ENCODE data around the gene ASZ1. TPM values are rescaled to one million over a fixed set of nuclear protein-coding genes. Genes with fewer than 3 reads are reported as not detected.

Gene ASZ1
- total RNA-seq, 2 experiments from 2014 or later, result not detected

DNA sequence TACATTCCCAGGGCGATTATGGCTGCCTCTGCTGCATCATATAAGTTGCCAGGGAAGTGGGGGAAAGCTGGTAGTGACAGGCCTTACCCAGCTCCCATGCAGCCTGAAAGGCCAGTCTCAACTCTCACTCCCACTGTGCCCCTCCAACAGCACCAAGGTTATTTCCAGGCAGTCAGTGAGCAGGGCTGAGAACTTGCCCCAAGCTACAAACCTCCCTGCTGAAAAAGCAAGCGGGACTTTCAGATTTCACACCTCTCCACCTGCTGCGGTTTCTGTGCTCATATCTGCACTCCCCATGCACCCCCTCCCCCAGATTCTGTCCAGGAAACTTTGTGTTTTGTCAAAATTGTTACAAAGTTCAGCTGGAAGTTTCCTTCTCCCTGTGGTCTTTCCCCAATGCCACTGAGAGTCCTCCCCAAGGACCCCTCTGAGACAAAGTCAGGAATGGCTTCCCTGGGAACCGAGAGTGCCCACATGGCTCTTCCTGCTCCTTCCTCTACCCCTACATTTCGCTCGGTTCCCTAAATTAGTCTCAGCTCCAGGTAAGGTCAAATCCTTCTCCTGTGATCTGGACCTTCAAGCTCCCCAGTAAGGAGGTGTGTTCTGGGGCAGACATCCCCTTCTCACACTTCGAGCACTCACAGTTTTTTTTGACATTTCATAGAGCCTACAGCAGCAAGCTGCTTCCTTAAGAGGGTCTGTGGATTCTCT, 79.2 kb downstream of the ASZ1 start:
- no peaks in the 10 kb centered on the region for H3K9me3 Mint-ChIP-seq
- H3K4me3 Mint-ChIP-seq, result no peak overlapping the region
- no peak for DNase-seq
- POLR2A ChIA-PET, result no interaction called here
- no peak overlapping the region for H3K27ac Mint-ChIP-seq
- H3K36me3 Mint-ChIP-seq (ENCODE audit: low read depth), result no peaks in the 10 kb centered on the region
- H3K27me3 Mint-ChIP-seq, result no peaks in the 10 kb centered on the region
- H3K4me1 Mint-ChIP-seq, result no peaks in the 10 kb centered on the region
- CTCF ChIA-PET, result no interaction called here

DNA sequence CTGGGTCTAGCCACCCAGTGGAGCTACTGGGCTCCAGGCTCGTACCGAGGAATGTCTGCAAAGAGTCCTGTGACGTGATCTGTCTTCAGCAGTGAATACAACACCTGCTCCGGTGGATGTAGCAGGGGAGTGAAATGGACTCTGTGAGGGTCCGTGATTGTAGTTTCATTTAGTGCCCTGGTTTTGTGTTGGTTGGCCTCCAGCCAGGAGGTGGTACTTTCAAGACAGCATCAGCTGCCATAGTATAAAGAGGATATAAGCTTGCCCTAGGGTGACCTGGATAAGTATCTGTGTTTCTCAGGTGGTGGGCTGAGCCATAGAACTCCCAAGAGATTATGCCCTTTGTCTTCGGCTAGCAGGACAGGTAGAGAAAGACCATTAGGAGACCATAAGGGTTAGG, 79.8 kb downstream of the ASZ1 start:
- H3K36me3 Mint-ChIP-seq (ENCODE audit: low read depth), result no peaks in the 10 kb centered on the region
- H3K4me1 Mint-ChIP-seq, result no peaks in the 10 kb centered on the region
- H3K9me3 Mint-ChIP-seq, result no peaks in the 10 kb centered on the region
- no peak overlapping the region for H3K27ac Mint-ChIP-seq
- no peak overlapping the region for H3K4me3 Mint-ChIP-seq
- no peaks in the 10 kb centered on the region for H3K27me3 Mint-ChIP-seq
- CTCF ChIA-PET, result no interaction called here
- POLR2A ChIA-PET, result no interaction called here
- DNase-seq, result no peak

DNA sequence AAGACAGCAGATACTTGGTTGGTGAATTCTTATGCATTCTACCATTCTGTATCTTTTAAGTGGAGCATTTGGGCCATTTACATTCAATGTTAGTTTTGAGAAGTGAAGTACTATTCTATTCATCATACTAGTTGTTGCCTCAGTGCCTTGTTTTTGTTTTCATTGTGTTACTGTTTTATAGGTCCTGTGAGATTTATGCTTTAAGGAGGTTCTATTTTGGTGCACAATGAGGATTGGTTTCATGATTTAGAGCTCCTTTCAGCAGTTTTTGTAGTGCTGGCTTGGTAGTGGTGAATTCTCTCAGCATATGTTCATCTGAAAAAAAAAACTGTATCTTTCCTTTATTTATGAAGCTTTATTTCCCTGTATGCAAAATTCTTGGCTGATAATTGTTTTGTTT, 81.1 kb downstream of the ASZ1 start:
- Mint-ChIP-seq H3K4me1 (no peaks in the 10 kb centered on the region), H3K4me3 (no peak overlapping the region), H3K27ac (no peak overlapping the region), H3K36me3 (ENCODE audit: low read depth) (no peaks in the 10 kb centered on the region), H3K9me3 (no peaks in the 10 kb centered on the region), H3K27me3 (no peaks in the 10 kb centered on the region)
- DNase-seq, result no peak
- CTCF ChIA-PET, result no interaction called here
- POLR2A ChIA-PET, result no interaction called here

DNA sequence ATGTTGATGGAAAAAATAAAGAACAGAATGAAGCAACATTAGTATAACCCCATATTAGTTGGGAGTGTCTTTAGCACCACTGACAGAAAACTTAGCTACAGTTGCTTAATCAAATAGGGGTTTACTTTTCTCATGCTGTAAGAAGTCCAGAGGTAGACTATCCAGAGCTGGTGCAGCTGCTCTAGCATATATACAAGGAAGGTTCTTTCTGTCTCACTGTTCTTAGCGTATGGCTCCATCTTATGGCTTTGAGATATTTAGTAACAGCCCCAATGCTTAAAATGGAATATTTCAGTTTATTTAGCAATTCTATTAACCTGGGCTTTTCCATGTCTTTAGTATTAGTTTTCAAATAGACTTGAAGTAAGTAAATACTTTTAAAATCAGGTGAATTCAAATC, 89.3 kb downstream of the ASZ1 start:
- DNase-seq, result no peak
- H3K27ac Mint-ChIP-seq, result no peak overlapping the region
- POLR2A ChIA-PET, result no interaction called here
- no peak overlapping the region for H3K4me3 Mint-ChIP-seq
- no peaks in the 10 kb centered on the region for H3K4me1 Mint-ChIP-seq
- no peaks in the 10 kb centered on the region for H3K27me3 Mint-ChIP-seq
- H3K9me3 Mint-ChIP-seq, result no peaks in the 10 kb centered on the region
- H3K36me3 Mint-ChIP-seq (ENCODE audit: low read depth), result no peaks in the 10 kb centered on the region
- CTCF ChIA-PET, result no interaction called here

DNA sequence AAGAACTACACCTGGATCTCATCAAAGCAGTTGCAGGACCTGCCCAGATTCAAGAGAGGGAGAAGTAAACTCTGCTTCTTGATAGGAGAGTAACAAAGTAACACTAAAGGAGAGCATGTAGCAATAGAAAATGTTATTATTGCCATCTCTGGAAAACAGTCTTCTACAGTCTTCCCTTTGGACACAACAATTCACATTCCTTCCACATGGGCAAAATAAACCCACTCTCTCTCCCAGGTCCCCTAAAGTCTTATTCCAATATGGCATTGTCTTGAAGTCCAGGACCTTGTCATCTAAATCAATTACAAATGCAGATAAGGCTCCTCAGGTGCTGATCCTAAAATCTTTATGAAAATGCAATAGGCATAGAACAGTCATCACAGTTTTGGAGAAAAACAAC, 94.1 kb downstream of the ASZ1 start:
- ChIA-PET POLR2A (no interaction called here), CTCF (no interaction called here)

DNA sequence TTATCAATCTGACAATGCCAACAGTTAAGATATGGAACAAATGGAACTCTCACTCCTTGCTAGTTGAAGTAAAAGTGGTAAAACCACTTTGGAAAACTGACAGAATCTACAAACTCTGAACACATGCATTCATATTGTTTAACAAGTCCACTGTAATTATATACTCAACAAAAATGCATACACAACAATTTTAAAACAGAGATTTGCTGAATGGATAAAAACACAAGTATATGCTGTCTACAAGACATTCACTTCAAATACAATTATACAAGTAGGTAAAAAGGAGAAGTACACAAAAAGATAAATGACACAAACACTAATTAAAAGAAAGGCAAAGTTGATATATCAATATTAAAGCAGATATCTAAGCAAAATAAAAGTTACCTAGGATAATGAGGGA, 95.3 kb downstream of the ASZ1 start:
- DNase-seq, result no peak
- H3K4me1 Mint-ChIP-seq, result no peaks in the 10 kb centered on the region
- H3K27ac Mint-ChIP-seq, result no peak overlapping the region
- H3K4me3 Mint-ChIP-seq, result no peak overlapping the region
- H3K27me3 Mint-ChIP-seq, result no peaks in the 10 kb centered on the region
- H3K9me3 Mint-ChIP-seq, result no peaks in the 10 kb centered on the region
- POLR2A ChIA-PET, result no interaction called here
- H3K36me3 Mint-ChIP-seq (ENCODE audit: low read depth), result no peaks in the 10 kb centered on the region
- CTCF ChIA-PET, result no interaction called here

More for the DNA sequence above, 94.1 kb downstream of the ASZ1 start:
- Mint-ChIP-seq H3K27ac (no peak overlapping the region), H3K4me1 (no peaks in the 10 kb centered on the region), H3K27me3 (no peaks in the 10 kb centered on the region), H3K36me3 (ENCODE audit: low read depth) (no peaks in the 10 kb centered on the region), H3K4me3 (no peak overlapping the region), H3K9me3 (no peaks in the 10 kb centered on the region)
- no peak for DNase-seq

DNA sequence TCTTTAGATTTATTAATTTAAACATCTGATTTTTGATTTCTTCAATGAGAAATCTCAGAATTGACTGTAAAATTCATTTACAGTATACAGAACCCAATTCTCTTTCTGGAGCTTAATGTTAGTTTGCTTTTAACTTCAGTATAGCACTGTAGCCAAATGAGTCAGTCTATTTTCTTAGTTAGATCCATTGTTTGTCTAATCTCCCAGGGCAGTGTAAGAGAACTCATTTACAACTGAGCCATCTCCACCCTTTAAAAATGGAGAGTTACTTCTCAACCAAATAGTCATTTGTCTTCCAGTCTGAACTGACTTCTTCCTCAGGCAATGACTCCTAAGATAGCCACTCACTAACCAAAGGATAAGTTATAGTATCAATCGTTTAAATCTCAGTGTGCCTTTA, 101.5 kb downstream of the ASZ1 start:
- H3K27me3 Mint-ChIP-seq, result peaks cover 47% of the 10 kb centered on the region
- no peak overlapping the region for H3K27ac Mint-ChIP-seq
- no peak overlapping the region for H3K4me3 Mint-ChIP-seq
- ChIA-PET POLR2A (no interaction called here), CTCF (no interaction called here)
- DNase-seq, result no peak
- no peaks in the 10 kb centered on the region for H3K4me1 Mint-ChIP-seq
- no peaks in the 10 kb centered on the region for H3K9me3 Mint-ChIP-seq
- no peaks in the 10 kb centered on the region for H3K36me3 Mint-ChIP-seq (ENCODE audit: low read depth)

DNA sequence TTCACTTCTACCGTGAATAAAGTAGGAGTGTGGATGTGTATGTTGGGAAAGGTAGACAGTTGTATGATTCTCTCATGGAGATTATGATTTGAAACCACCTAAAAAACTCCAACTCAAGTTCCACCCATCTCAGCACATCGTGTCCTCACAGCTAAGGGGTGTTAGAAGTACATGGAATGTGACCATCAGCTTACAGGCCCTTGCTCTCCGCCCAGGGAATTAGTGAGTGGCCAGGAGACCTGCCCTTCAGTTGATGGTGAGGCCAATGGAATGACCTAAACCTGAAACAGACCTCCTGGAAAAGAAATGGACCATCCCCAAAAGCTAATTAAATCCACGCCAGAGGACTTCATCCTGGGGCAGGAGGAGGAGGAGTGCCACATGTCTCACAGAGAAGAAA, 102.3 kb downstream of the ASZ1 start:
- no peaks in the 10 kb centered on the region for H3K36me3 Mint-ChIP-seq (ENCODE audit: low read depth)
- ChIA-PET CTCF (no interaction called here), POLR2A (no interaction called here)
- DNase-seq, result no peak
- peaks cover 53% of the 10 kb centered on the region for H3K27me3 Mint-ChIP-seq
- H3K27ac Mint-ChIP-seq, result no peak overlapping the region
- H3K9me3 Mint-ChIP-seq, result no peaks in the 10 kb centered on the region
- no peaks in the 10 kb centered on the region for H3K4me1 Mint-ChIP-seq
- H3K4me3 Mint-ChIP-seq, result no peak overlapping the region

DNA sequence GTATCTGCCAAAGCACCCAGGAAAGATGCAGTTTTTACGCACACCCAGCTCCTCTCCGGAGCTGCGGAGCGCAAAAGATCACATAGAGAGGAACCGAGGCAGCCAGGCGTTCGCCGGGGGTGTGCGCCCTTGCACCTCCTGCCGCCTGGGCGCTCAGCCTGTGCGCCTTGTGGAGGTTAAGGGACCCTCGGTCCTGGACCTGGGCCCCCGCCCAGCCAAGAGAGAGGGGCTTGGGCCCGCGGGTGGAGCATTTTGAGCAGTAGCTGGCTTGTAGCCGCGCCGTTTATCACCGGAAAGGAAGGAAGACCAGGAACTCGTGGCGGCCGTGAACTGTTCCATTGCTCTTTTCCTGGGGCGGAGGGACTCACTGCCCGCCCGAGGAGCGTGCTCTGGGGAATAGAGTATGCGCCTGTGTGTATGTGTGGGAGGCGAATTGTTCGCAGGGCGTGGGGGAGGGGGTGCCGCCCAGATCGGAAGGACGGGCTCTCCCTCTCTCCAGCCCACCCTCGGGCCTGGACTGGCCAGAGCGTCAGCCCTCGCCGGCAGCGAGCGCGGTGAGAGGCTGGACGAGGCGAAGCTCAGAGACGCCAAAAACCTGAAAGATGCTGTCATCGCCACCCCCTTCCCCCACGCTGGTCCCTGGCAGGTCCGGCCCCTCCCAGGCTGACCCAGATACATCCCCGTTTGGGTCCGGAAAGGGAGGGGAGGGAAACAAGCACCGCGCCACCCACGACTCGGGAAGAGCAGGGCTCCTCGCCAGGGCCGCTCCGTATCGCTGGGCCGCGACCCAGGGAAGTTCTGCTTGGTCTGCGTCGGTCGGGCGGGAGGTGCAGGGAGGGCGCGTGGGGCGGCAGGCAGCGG, 103.2 kb downstream of the ASZ1 start:
- no peak overlapping the region for H3K4me3 Mint-ChIP-seq
- POLR2A ChIA-PET, result no interaction called here

DNA sequence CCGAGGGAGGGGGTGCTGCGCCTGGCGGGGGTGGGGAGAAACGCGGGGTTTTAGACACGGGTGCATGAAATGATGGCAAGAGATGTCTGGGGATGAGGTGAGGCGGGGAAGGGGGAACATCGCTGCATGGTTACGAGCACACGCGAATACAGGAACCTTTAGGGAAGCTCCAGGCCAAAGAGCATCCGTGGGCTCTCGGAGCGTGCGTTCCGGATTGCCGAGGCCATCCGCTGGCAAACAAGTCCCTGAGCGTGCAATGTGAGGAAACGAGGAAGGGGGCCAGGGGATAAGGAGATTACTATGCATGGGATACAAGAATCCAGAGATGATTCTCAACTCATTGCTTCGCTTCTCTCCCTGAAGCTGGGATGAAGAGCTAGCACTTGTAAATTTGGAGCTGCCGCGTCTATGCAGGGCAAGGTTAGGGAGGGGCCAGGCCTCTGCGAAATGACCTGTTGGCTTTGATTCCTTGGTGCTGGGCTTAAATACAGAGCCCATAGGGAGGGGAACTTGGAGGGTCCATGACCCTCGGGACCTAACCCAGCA, 103.9 kb downstream of the ASZ1 start:
- no peak overlapping the region for H3K27ac Mint-ChIP-seq
- no peaks in the 10 kb centered on the region for H3K36me3 Mint-ChIP-seq (ENCODE audit: low read depth)
- DNase-seq, result no peak
- H3K27me3 Mint-ChIP-seq, result peaks cover 56% of the 10 kb centered on the region
- no peaks in the 10 kb centered on the region for H3K9me3 Mint-ChIP-seq
- ChIA-PET CTCF (no interaction called here), POLR2A (no interaction called here)
- no peak overlapping the region for H3K4me3 Mint-ChIP-seq
- no peaks in the 10 kb centered on the region for H3K4me1 Mint-ChIP-seq

More for the DNA sequence above, 103.2 kb downstream of the ASZ1 start:
- Mint-ChIP-seq H3K36me3 (ENCODE audit: low read depth) (no peaks in the 10 kb centered on the region), H3K27ac (no peak overlapping the region), H3K9me3 (no peaks in the 10 kb centered on the region), H3K27me3 (peaks cover 56% of the 10 kb centered on the region), H3K4me1 (no peaks in the 10 kb centered on the region)
- DNase-seq, result no peak
- CTCF ChIA-PET, result no interaction called here

DNA sequence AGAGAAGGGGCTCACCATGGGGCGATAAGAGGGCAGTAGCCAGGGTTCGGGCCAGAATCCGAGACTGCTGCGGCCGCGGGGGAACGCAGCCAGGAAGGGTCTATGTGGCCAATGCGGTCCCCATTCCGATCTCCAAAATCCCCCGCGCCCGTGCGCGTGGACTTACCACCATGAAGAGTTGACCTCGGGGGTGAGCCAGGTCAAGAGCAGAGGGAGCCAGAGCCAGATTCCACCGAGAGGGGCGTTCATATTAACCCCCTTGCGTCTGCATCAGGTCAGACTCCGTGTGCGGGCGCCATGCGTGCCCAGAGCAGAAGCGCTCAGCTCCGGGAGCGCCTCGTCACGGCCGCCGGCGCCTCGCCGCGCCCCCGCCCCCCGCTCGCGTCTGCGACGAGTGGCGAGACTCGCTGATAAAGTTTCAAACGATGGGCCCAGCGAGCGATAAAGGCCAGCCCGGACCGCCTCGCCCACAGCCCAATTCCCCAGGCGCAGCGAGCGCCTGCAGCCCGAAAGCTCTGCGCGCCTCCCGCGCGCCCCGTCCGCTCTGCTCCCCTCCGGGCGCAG, 104.5 kb downstream of the ASZ1 start, which contains the start of gene WNT2:
Gene WNT2, minus strand, starts transcription at position 318 of the 564 bp plus-strand sequence. Its CDS starts 69 bp downstream, at position 249.
- DNase-seq, result no peak
- Mint-ChIP-seq H3K27ac (no peak within 1 kb of the TSS), H3K4me3 (no peak within 1 kb of the TSS), H3K36me3 (ENCODE audit: low read depth) (no peaks in the 10 kb centered on the region), H3K27me3 (peaks cover 59% of the 10 kb centered on the region), H3K9me3 (no peaks in the 10 kb centered on the region), H3K4me1 (no peaks in the 10 kb centered on the region)
- POLR2A ChIA-PET, result no interaction called here
- CTCF ChIA-PET, result no interaction called here

DNA sequence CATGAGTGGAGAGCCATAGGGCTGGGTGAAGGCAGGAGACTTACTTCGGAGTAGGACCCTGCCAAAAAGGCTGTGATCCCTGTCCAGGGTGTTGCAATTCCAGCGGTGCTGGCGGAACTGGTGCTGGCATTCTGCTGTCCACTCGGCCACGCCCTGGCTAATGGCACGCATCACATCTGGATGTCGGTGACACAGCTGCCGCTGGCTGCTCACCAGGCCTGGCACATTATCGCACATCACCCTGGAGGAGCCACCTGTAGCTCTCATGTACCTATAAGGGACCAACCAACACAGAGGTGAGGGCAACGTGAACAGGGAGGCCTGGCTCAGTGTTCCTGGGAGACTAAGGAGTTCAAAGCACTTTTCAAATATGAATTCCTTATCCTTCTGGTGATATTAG, 106.8 kb downstream of the ASZ1 start:
- peaks cover 54% of the 10 kb centered on the region for H3K27me3 Mint-ChIP-seq
- DNase-seq, result no peak
- CTCF ChIA-PET, result interaction anchor here (0.7 kb wide), 1 partner anchor 101 kb away, joined by 3 read pairs; no protein-coding TSS in a partner anchor
- no peaks in the 10 kb centered on the region for H3K36me3 Mint-ChIP-seq (ENCODE audit: low read depth)
- no peak overlapping the region for H3K27ac Mint-ChIP-seq
- H3K9me3 Mint-ChIP-seq, result no peaks in the 10 kb centered on the region
- H3K4me1 Mint-ChIP-seq, result no peaks in the 10 kb centered on the region
- no peak overlapping the region for H3K4me3 Mint-ChIP-seq
- POLR2A ChIA-PET, result no interaction called here

DNA sequence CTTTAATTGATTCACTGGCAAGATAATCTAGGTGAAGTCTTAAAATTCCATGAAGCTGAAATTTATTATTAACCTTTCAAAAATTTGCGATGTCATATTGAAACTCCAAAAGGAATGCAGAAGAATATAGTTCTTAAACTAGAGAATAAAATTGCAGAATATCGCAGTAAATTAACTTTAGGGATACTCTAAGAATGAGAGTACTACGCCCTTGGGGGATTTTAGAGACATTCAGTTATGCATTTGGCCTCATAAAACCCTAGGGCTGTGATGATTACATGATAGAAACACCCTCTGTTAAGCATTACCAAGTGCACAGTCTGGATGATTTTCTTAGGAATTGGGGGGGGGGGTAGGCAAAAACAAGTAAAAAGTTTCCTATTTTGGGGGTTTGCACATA, 108.1 kb downstream of the ASZ1 start:
- Mint-ChIP-seq H3K36me3 (ENCODE audit: low read depth) (no peaks in the 10 kb centered on the region), H3K27me3 (peaks cover 42% of the 10 kb centered on the region), H3K4me1 (no peaks in the 10 kb centered on the region), H3K4me3 (no peak overlapping the region), H3K9me3 (no peaks in the 10 kb centered on the region), H3K27ac (no peak overlapping the region)
- DNase-seq, result no peak
- ChIA-PET CTCF (interaction anchor here (0.6 kb wide), 1 partner anchor 528 kb away, joined by 3 read pairs; no protein-coding TSS in a partner anchor), POLR2A (no interaction called here)

Data from activated CD4-positive, alpha-beta memory T cell treated with anti-CD3 and anti-CD28 coated beads, Interleukin-2, amount 10 ng/mL, durations not matched to agents 7 days and 5 days (primary cell).